HepG2 (cell line): ENCODE measurements around the gene POLR3H. TPM values are rescaled to one million over a fixed set of nuclear protein-coding genes. Genes with fewer than 3 reads are reported as not detected.

Experiments
- YY1 ChIP-seq: IDR thresholded peaks from 2 replicates; pipeline ENCODE4 v1.6.1; 2011; ENCODE audit warnings: low read length, low read depth, moderate library complexity, mild to moderate bottlenecking; ENCODE audit not compliant: insufficient read depth, insufficient replicate concordance
- ZBTB21 ChIP-seq: sonication (generic); formaldehyde crosslinking; IDR thresholded peaks from 2 replicates; pipeline ENCODE4 v1.4.0; 2020; ENCODE audit warnings: missing genetic modification reagents
- ZBTB40 ChIP-seq, 2 experiments: fragments of 450-650 bp in 1 of 2; sonication (generic) in 1 of 2; formaldehyde crosslinking in 1 of 2; IDR thresholded peaks; 2 replicates each; pipeline versions ENCODE4 v1.6.1 to v1.8.0; 2016 to 2022; ENCODE audit warnings: antibody characterized with exemption in 1 of 2, mild to moderate bottlenecking in 1 of 2, missing genetic modification reagents in 1 of 2
- ZFP62 ChIP-seq: sonication (generic); formaldehyde crosslinking; IDR thresholded peaks from 2 replicates; pipeline ENCODE4 v1.4.0; 2020; ENCODE audit warnings: missing genetic modification reagents
- ZNF263 ChIP-seq: sonication (generic); formaldehyde crosslinking; IDR thresholded peaks from 2 replicates; pipeline ENCODE4 v1.4.0; 2020; ENCODE audit warnings: missing genetic modification reagents
- polyA plus RNA-seq, 8 experiments: library from polyadenylated mRNA; depleted of rRNA in 3 of 8; stranded (reverse) in 7 of 8; unstranded in 1 of 8; fragments of >200 nt; fragmentation: Illumina TruSeq in 4 of 8; extraction: Trizol in 4 of 8; gene quantifications; 2 replicates each; pipeline versions ENCODE4 v1.2.1 to v1.2.3, GENCODE V29; 2011 to 2016; ENCODE audit warnings: low read depth in 4 of 8, missing spikeins in 1 of 8, mixed read lengths in 1 of 8; ENCODE audit not compliant: insufficient read depth in 1 of 8
- total RNA-seq, 5 experiments: library from RNA; depleted of rRNA; stranded (reverse); fragments of >200 nt; fragmentation: Illumina TruSeq; extraction: Trizol; gene quantifications; 2 replicates each; pipeline ENCODE4 v1.2.3, GENCODE V29; 2016; ENCODE audit warnings: low read depth in 1 of 5

Gene POLR3H
- total and polyA plus RNA-seq, 2 of the 13 experiments (the other 11 are each of a cell fraction or from before 2014, with no cell fraction given), result 10.3 to 28.6 TPM

GRCh38 chr22:41479671-41480396, 64.4 kb downstream of the POLR3H start (continued):
- no peak for TF ChIP-seq ZBTB40 (IDR thresholded peaks at IDR 0.05)
- TF ChIP-seq ZBTB40 (CRISPR knock-in tag; IDR thresholded peaks at IDR 0.05), result no peak
- no peak for TF ChIP-seq ZFP62 (CRISPR knock-in tag)
- TF ChIP-seq YY1, result no peak
- no peak for TF ChIP-seq ZBTB21
- TF ChIP-seq ZNF263 (CRISPR knock-in tag), result no peak
